Measurements from ENCODE around the gene STPG2.

DNA sequence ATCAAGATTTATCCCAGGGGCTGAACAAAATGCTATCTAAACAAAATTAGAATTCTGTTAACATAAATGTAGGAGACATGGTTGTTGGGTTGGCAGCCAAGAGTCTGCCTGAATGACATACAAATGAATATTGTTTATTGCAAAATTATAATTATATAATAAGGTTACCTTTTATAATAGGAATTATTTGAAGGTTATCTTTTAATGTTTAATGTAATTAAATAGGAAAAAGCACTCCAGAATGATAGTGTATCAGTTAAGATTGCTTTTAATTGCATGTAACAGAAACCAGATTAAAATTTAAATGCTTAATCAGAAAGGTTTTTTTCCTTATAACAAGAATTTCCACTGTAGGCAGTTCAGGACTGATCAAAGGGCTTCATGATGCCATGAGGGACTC, 42.0 kb upstream of the STPG2 start:
- TF ChIP-seq, protein P1, sequence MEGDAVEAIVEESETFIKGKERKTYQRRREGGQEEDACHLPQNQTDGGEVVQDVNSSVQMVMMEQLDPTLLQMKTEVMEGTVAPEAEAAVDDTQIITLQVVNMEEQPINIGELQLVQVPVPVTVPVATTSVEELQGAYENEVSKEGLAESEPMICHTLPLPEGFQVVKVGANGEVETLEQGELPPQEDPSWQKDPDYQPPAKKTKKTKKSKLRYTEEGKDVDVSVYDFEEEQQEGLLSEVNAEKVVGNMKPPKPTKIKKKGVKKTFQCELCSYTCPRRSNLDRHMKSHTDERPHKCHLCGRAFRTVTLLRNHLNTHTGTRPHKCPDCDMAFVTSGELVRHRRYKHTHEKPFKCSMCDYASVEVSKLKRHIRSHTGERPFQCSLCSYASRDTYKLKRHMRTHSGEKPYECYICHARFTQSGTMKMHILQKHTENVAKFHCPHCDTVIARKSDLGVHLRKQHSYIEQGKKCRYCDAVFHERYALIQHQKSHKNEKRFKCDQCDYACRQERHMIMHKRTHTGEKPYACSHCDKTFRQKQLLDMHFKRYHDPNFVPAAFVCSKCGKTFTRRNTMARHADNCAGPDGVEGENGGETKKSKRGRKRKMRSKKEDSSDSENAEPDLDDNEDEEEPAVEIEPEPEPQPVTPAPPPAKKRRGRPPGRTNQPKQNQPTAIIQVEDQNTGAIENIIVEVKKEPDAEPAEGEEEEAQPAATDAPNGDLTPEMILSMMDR (IDR thresholded peaks at IDR 0.05; ENCODE audit: extremely low read depth in 1 of 2, insufficient read depth in 1 of 2, low read depth in 1 of 2, low read length in 2 of 2) = no peak
- no peak for TF ChIP-seq POLR2AphosphoS5 (IDR thresholded peaks at IDR 0.05; ENCODE audit: insufficient read depth, low read depth, low read length)
- no peak for TF ChIP-seq EZH2 (IDR thresholded peaks at IDR 0.05; ENCODE audit: borderline replicate concordance, low read depth, low read length, severe bottlenecking)
- TF ChIP-seq POLR2A (IDR thresholded peaks at IDR 0.05; ENCODE audit: low read depth, low read length) = no peak
- TF ChIP-seq GATA2 (IDR thresholded peaks at IDR 0.05; ENCODE audit: insufficient read depth, insufficient read length, low read depth, low read length) = no peak
- TF ChIP-seq JUN (IDR thresholded peaks at IDR 0.05; ENCODE audit: borderline replicate concordance, insufficient read depth, insufficient read length, low read depth) = no peak
- TF ChIP-seq FOS (IDR thresholded peaks at IDR 0.05; ENCODE audit: borderline replicate concordance, insufficient read depth, low read length) = no peak
- TF ChIP-seq MAX (IDR thresholded peaks at IDR 0.05; ENCODE audit: insufficient read depth, insufficient read length) = no peak
- no peak for TF ChIP-seq MYC (IDR thresholded peaks at IDR 0.05; ENCODE audit: low read depth, low read length)

All from endothelial cell of umbilical vein (primary cell).